Type B pancreatic cell (in vitro differentiated cells): ENCODE measurements around the gene EIF4G3. TPM values are rescaled to one million over a fixed set of nuclear protein-coding genes. Genes with fewer than 3 reads are reported as not detected.

Source experiments
- DNase-seq: peaks from one replicate; pipeline ENCODE4 v3.0.0; 2021; ENCODE audit warnings: mixed read lengths; ENCODE audit not compliant: unreplicated experiment; ENCODE audit errors: extremely low spot score
- H3K27ac Mint-ChIP-seq: 2 replicates; pipeline ENCODE4 v1.8.0; 2021; ENCODE audit warnings: mild to moderate bottlenecking, mixed read lengths
- H3K27me3 Mint-ChIP-seq: 2 replicates; pipeline ENCODE4 v1.8.0; 2021; ENCODE audit warnings: mixed read lengths
- H3K36me3 Mint-ChIP-seq: 2 replicates; pipeline ENCODE4 v1.8.0; 2021; ENCODE audit warnings: mixed read lengths
- H3K4me1 Mint-ChIP-seq: one replicate; pipeline ENCODE4 v1.8.0; 2021; ENCODE audit warnings: mixed read lengths; ENCODE audit not compliant: unreplicated experiment
- H3K4me3 Mint-ChIP-seq: 2 replicates; pipeline ENCODE4 v1.8.0; 2021; ENCODE audit warnings: mild to moderate bottlenecking, mixed read lengths
- H3K9me3 Mint-ChIP-seq: 2 replicates; pipeline ENCODE4 v1.8.0; 2021; ENCODE audit warnings: mixed read lengths
- CTCF ChIP-seq: fragments of 200-600 bp; sonication (generic); conservative IDR thresholded peaks from 2 replicates; pipeline ENCODE4 v1.5.0; 2021; ENCODE audit warnings: antibody characterized with exemption, mild to moderate bottlenecking
- total RNA-seq: library from RNA; stranded (reverse); gene quantifications from 2 replicates; pipeline ENCODE4 v1.2.1, GENCODE V29; 2021; ENCODE audit warnings: low replicate concordance

EIF4G3 gene
- total RNA-seq, 1 donor from 2014 or later = 71.5 TPM

- TF ChIP-seq CTCF = no peak
Measured at GRCh38 chr1:20998826-20999225, 177.9 kb downstream of the EIF4G3 start.

DNA sequence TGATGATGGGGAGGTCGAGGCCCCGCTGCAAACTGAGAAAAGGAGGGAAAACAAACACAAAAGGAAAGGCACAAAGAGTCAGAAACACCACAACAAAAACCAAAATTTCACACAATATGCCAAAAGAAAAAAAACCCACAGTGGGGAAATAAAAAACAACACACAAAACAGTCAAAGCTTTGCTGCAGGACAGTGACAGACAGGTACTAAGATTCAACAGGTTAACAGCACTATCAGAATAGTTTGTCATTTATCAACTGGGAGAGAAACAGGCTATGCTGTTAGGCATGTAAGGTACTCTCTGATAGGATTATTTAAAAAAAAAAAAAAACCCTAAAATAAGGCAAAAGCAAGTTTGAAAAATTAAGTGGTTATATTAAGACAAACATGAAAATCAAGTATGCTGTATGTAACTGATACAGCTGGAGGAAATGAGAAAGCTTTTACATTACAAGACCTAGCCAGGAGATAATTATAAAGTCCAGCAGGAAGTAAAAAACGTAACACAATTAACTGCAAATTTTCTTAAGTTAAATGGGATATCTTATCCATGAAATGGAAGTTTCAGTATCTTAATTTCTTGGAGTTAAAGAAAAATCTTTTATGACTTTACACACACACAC, 179.0 kb downstream of the EIF4G3 start:
- Mint-ChIP-seq H3K27me3 (no peaks in the 10 kb centered on the region), H3K27ac (peak overlapping the region; percentile 76), H3K9me3 (no peaks in the 10 kb centered on the region), H3K4me1 (peaks cover 22% of the 10 kb centered on the region), H3K36me3 (peaks cover 5% of the 10 kb centered on the region), H3K4me3 (peak overlapping the region; percentile 27)
- no peak for TF ChIP-seq CTCF
- DNase-seq = no peak

More at GRCh38 chr1:20998826-20999225, 177.9 kb downstream of the EIF4G3 start:
- Mint-ChIP-seq H3K9me3 (no peaks in the 10 kb centered on the region), H3K36me3 (peaks cover 5% of the 10 kb centered on the region), H3K27me3 (no peaks in the 10 kb centered on the region), H3K4me1 (peaks cover 19% of the 10 kb centered on the region), H3K27ac (peak overlapping the region; percentile 18), H3K4me3 (no peak overlapping the region)
- DNase-seq = no peak

DNA sequence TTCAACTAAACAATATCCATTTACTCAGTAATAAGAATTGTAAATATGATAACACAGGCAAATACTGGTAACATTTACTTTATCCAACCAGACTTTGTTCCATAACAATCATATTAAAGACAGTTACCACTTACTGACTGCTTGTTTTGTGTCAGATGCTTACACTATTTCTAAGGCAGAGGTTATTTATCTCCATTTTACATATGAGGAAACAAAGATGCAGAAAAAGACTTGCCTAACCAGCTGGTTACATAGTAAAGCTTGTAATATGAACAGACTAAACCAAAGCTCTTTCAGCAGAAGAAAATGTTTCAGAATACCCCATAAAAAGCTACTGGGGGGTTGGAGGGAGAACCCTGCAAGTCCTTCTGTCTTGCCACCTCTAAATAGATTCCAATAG, 180.1 kb downstream of the EIF4G3 start:
- Mint-ChIP-seq H3K27me3 (no peaks in the 10 kb centered on the region), H3K9me3 (no peaks in the 10 kb centered on the region), H3K4me1 (peaks cover 26% of the 10 kb centered on the region), H3K36me3 (peaks cover 5% of the 10 kb centered on the region), H3K4me3 (peak overlapping the region; percentile 2), H3K27ac (no peak overlapping the region)
- TF ChIP-seq CTCF = no peak
- no peak for DNase-seq

DNA sequence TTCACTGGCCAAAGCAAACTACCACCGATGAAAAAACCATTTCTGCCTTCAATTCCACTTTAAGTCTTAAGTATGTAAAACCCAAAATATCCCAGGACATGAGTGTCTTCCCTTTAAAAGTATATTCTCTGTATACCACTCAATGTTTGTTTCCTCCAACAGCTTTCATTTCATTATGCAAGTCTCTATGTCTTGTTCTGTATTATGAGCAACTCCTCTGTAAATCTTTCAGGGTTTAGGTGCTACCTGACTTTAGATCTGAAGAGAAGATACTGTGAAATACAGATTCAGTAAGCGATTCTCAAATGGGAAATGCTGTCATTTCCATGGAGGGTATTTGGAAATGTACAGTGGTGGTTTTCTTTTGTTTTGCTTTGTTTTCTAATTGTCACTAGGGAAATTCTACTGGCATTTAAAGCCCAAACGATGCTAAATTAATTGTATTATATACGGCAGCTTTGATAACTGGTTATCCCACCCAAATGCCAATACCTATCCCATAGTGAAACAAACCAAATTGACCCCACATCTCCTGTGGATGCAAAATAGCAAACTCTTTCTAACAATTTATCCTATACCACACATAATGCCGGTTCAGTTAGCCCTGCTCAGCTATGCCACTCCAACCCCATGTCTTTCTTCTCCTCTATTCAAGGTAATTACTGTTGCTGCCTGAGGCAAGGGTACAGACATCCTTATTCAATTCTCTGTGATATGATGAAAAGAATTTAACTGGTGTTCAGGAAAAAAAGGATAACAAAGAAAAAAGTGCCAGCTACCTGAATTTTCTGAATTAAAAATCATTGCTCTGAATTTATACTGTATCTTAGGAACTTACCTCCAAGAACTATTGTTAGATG, 182.8 kb downstream of the EIF4G3 start:
- TF ChIP-seq CTCF = no peak
- DNase-seq = no peak
- H3K27ac Mint-ChIP-seq = no peak overlapping the region
- H3K36me3 Mint-ChIP-seq = no peaks in the 10 kb centered on the region
- H3K9me3 Mint-ChIP-seq = no peaks in the 10 kb centered on the region
- no peaks in the 10 kb centered on the region for H3K27me3 Mint-ChIP-seq
- peaks cover 23% of the 10 kb centered on the region for H3K4me1 Mint-ChIP-seq
- no peak overlapping the region for H3K4me3 Mint-ChIP-seq

- peaks cover 10% of the 10 kb centered on the region for H3K4me1 Mint-ChIP-seq
- H3K36me3 Mint-ChIP-seq = no peaks in the 10 kb centered on the region
- H3K4me3 Mint-ChIP-seq = no peak overlapping the region
- DNase-seq = no peak
- H3K27ac Mint-ChIP-seq = no peak overlapping the region
- H3K27me3 Mint-ChIP-seq = no peaks in the 10 kb centered on the region
- H3K9me3 Mint-ChIP-seq = no peaks in the 10 kb centered on the region
- TF ChIP-seq CTCF = no peak
Measured at GRCh38 chr1:20992322-20993056, 184.2 kb downstream of the EIF4G3 start.
